Measurements from ENCODE around the gene CFAP97. TPM values are rescaled to one million over a fixed set of nuclear protein-coding genes. Genes with fewer than 3 reads are reported as not detected.

Gene CFAP97
- total and polyA plus RNA-seq, 9 of the 15 experiments (the other 6 are each of a cell fraction or from before 2014, with no cell fraction given), result 17.3 to 57.8 (median 44.4) TPM

DNA sequence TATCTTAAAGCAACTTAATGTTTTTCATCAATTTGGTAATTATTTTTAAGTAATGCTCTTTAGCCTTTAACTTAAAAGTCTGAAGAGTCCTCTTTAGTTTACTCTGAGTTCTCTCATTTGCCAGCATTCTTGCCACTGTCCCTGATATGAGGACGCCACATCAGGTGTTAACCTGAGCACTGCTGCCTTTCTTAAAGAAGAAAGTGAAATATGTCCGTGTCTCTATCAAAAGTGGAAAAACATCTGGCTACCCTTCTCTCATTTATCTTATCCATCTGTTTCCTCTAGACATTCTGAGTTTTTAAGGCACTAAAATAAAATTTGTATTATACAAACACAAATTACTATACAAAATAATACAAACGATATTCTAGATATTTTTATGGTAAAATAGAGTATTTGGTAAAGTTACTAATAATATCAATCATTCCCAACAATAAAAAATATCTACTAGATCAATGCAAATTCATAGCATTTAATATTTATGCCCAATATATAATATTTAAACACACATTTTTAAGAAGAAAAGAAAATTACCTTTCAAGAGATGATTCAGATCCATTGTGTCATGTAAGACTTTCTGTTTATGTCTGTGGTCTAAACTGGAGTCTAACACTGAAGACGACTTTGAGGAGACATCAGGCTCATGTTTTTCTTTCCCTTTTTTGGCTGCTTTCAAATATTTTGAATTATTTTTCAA is 14.0 kb downstream of the CFAP97 start:
- 0 out of 2 replicates have a peak overlapping the region, but pooled peaks have one; percentile 6 for H3K4me2 ChIP-seq (ENCODE audit: insufficient read depth, low read length)
- H2AFZ ChIP-seq (ENCODE audit: low read depth, low read length), result no peak overlapping the region
- H3K36me3 ChIP-seq (ENCODE audit: control insufficient read depth, insufficient read depth, low read length), result peaks cover 38% of the 10 kb centered on the region
- H4K20me1 ChIP-seq (replicated peaks; ENCODE audit: control insufficient read depth, insufficient read depth, low read length), result no peaks in the 10 kb centered on the region; the same call in 1 of the 2 replicates
- BruUV-seq (replicated peaks), result no TSS peak
- ChIA-PET POLR2A (no interaction called here), CTCF (ENCODE audit: low intra/inter-chr PET ratio) (no interaction called here)
- intact Hi-C loops (cut with micrococcal nuclease) (no loop called here), in situ Hi-C loops (cut with MboI) (no loop called here)
- DNase-seq (ENCODE audit: extremely low read depth in 1 of 4, low spot score in 3 of 4) (no peak), ATAC-seq (peak; percentile 52), FAIRE-seq (no peak)
- H3K27me3 ChIP-seq (ENCODE audit: control insufficient read depth in 2 of 2, insufficient read depth in 2 of 2, low read length in 2 of 2), result no peaks in the 10 kb centered on the region
- 30% methylated on average over 4 of the region's 4 CpGs for WGBS (ENCODE audit: insufficient coverage, low coverage, missing lambda C conversion rate)
- H3K4me3 ChIP-seq, result no peak overlapping the region
- no peaks in the 10 kb centered on the region for H3K9me3 ChIP-seq (replicated peaks; ENCODE audit: control insufficient read depth, insufficient read depth, low read depth, low read length)
- H3K27ac ChIP-seq (ENCODE audit: extremely low read depth, low read depth, low read length), result no peak overlapping the region
- peaks cover 76% of the 10 kb centered on the region for H3K79me2 ChIP-seq (ENCODE audit: control insufficient read depth, insufficient read depth, low read length)
- no peak overlapping the region for H3K9ac ChIP-seq (ENCODE audit: insufficient read depth in 1 of 2, low read depth in 2 of 2, low read length in 2 of 2)
- TF ChIP-seq ARID1B (IDR thresholded peaks at IDR 0.05) (no peak), REST (IDR thresholded peaks at IDR 0.05; ENCODE audit: borderline replicate concordance) (no peak), REST (CRISPR knock-in tag; IDR thresholded peaks at IDR 0.05; ENCODE audit: low read depth) (no peak), MTA1 (IDR thresholded peaks at IDR 0.05; ENCODE audit: borderline replicate concordance) (no peak)
- peaks cover 3 to 14% of the 10 kb centered on the region in 2 experiments; a peak in 4 of 5 replicates for H3K4me1 ChIP-seq (replicated peaks in 1 of 2; ENCODE audit: control insufficient read depth in 2 of 2, insufficient read depth in 2 of 2, low read length in 2 of 2)
- no peaks in the 10 kb centered on the region for H3K9me1 ChIP-seq (ENCODE audit: control insufficient read depth, insufficient read depth, low read length)
